ENCODE data around the gene TOGARAM2.

The TOGARAM2 gene

DNA sequence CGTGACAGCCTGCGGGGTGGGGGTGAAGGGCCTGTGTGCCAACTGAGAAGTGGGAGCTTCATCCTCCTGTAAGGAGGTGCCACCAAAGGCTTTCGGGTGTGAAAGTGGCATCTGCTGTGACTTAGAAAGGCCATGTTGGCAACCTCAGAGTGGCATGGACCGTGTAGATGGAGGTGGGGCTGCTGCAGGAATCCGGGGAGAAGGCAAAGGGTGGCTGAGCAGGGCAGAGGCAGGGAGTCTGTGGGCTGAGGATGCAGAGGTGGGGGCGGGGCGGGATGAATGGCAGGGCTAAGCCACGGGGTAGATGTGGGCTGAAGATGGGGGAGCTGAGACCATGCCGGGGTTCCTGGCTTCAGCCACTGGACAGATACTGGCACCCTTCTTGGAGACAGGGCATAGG is 28.2 kb downstream of the TOGARAM2 start:
- Histone ChIP-seq H3K4me3 (no peak overlapping the region), H3K9ac (ENCODE audit: insufficient read length) (no peak overlapping the region), H3K27ac (no peak overlapping the region), H3K9me3 (ENCODE audit: low read depth, low read length) (no peaks in the 10 kb centered on the region), H3K36me3 (ENCODE audit: insufficient read depth, low read length) (no peaks in the 10 kb centered on the region)
- TF ChIP-seq POLR2AphosphoS5 (IDR thresholded peaks at IDR 0.05; ENCODE audit: borderline replicate concordance, low read depth, low read length) (no peak), EZH2 (IDR thresholded peaks at IDR 0.05) (no peak), FOXP2 (optimal IDR thresholded peaks at IDR 0.05; ENCODE audit: control extremely low read depth, extremely low read length, insufficient read depth) (no peak)
- DNase-seq (ENCODE audit: low read depth, low spot score) = no peak

DNA sequence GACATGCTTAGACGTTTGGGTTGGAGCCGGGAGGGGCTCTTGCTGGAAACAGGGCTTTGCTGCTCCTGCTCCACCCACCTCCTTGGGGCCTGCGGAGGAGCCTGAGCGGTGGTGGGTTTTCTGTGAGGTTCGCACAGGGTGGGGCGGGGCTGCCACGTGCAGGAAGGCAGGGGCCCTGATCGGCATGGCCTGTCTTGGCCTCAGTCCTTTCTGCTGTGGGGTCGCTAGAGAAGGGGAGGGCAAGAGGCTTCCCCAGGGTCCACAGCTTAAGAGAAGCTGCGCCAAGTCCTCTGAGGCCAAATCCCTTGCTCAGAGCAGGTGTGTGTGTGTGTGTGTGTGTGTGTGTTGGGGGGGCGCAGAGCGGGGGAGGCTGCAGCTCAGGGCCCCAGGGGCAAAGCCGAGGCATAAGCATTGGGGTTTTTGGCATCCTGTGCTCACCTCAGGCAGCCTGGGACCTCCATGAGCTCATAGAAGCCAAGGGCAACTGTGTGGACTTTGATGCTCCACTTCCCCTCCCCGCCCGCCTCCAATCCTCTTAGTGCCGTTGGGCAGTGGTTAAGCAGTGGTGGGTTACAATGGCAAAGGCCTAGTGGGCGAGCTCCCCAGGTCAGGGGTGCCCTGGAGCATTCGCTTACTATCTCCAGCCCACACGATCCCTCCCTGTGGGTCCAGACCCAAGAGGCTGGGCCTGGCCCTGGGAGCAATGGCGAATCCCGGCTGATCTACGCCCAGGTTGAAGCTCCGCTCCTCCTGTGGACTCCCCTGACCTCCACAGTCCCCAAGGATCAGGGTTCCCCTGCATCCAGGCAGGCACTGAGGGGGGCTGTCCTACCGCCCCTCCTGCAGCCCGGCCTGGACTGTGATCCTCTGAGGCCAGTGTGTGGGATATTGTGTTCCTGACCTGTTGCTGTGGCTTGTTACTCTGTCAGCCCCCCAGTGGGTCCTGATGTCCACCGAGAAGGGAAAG is 28.9 kb downstream of the TOGARAM2 start:
- Histone ChIP-seq H3K36me3 (ENCODE audit: insufficient read depth, low read length) (no peaks in the 10 kb centered on the region), H3K4me3 (no peak overlapping the region), H3K9me3 (ENCODE audit: low read depth, low read length) (no peaks in the 10 kb centered on the region), H3K27ac (no peak overlapping the region), H3K9ac (ENCODE audit: insufficient read length) (no peak overlapping the region)
- TF ChIP-seq EZH2 (IDR thresholded peaks at IDR 0.05) (no peak), FOXP2 (optimal IDR thresholded peaks at IDR 0.05; ENCODE audit: control extremely low read depth, extremely low read length, insufficient read depth) (no peak), POLR2AphosphoS5 (IDR thresholded peaks at IDR 0.05; ENCODE audit: borderline replicate concordance, low read depth, low read length) (no peak)
- no peak for DNase-seq (ENCODE audit: low read depth, low spot score)

DNA sequence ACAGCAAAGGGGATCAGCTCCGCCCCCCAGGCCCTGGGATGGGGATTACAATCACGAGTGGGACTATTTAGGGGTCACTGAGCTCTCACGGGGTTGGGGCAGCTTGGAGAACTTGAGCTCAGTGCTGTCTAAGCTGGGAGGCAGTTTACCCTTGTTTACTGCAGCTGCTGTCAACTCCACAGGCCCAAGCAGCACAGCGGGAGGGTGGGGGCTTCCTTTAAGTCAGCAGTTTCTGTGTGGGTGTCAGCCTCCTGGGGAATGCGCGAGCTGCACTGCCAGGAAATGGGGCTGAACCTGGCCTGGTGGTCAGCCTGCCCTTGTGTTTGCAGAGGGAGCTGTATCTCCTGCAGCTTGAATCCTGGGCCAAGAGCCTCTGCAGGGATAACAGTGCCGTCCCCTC is 29.8 kb downstream of the TOGARAM2 start:
- no peak for DNase-seq (ENCODE audit: low read depth, low spot score)
- Histone ChIP-seq H3K9ac (ENCODE audit: insufficient read length) (no peak overlapping the region), H3K4me3 (no peak overlapping the region), H3K27ac (no peak overlapping the region), H3K9me3 (ENCODE audit: low read depth, low read length) (no peaks in the 10 kb centered on the region), H3K36me3 (ENCODE audit: insufficient read depth, low read length) (no peaks in the 10 kb centered on the region)
- TF ChIP-seq EZH2 (IDR thresholded peaks at IDR 0.05) = no peak
- no peak for TF ChIP-seq POLR2AphosphoS5 (IDR thresholded peaks at IDR 0.05; ENCODE audit: borderline replicate concordance, low read depth, low read length)
- peak; percentile 15 for TF ChIP-seq FOXP2 (optimal IDR thresholded peaks at IDR 0.05; ENCODE audit: control extremely low read depth, extremely low read length, insufficient read depth)

DNA sequence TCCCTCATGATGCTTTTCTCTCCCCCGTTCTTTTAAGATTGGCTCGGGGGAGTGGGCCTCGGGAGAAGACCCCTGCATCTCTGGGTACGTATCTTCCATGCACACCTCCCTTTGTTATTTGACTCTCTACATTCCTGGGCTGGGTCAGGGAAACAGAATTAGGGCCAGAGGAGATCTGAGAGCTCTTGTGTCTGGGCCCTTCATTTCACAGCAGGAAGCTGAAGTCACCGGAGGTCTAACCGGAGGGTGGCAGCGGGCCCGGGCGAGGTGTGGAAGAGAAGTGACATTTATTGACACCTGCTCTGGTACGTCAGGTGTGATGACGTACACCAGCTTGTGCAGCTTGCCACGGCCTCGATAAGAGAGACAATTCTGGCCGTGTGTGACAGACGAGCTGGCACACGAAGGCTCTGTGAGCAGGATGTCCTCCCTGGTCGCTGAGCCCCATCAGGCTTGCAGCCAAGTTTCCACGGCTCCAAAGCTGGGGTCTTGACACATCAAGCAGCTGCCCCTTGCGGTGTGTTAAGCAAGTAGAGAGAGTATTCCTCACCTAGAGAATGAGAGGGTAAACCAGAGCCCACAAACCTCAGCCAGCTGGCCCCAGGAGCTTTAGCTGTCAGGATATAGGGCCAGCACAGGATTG is 30.4 kb downstream of the TOGARAM2 start:
- no peak overlapping the region for H3K4me3 ChIP-seq
- no peaks in the 10 kb centered on the region for H3K9me3 ChIP-seq (ENCODE audit: low read depth, low read length)
- no peaks in the 10 kb centered on the region for H3K36me3 ChIP-seq (ENCODE audit: insufficient read depth, low read length)
- no peak overlapping the region for H3K27ac ChIP-seq
- no peak for DNase-seq (ENCODE audit: low read depth, low spot score)
- H3K9ac ChIP-seq (ENCODE audit: insufficient read length) = no peak overlapping the region
- no peak for TF ChIP-seq POLR2AphosphoS5 (IDR thresholded peaks at IDR 0.05; ENCODE audit: borderline replicate concordance, low read depth, low read length)
- TF ChIP-seq EZH2 (IDR thresholded peaks at IDR 0.05) = no peak
- TF ChIP-seq FOXP2 (optimal IDR thresholded peaks at IDR 0.05; ENCODE audit: control extremely low read depth, extremely low read length, insufficient read depth) = no peak

DNA sequence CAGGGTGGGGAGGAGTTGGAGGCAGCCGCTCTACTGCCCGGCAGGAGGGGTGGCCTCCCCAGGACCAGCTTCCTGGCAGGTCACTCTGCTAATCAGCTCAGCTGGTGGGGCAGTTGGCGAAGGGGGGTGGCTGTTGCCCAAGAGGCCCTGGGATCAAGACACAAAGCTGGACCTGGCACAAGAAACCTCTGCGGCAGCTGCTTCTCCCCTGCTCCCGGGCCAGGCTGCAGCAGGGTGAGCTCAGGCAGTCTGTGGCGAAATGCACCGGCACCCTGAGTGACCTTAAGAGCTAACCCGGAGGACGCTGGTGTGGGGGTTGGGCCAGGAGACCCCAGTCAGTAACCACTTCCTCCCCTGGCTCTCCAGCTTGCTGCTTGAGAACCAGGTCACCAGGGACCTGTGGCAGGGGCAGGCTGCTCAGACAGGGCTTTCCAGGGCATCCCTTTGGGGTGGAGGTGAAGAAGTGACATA is 31.1 kb downstream of the TOGARAM2 start:
- no peaks in the 10 kb centered on the region for H3K9me3 ChIP-seq (ENCODE audit: low read depth, low read length)
- H3K27ac ChIP-seq = no peak overlapping the region
- no peak for DNase-seq (ENCODE audit: low read depth, low spot score)
- H3K9ac ChIP-seq (ENCODE audit: insufficient read length) = no peak overlapping the region
- H3K36me3 ChIP-seq (ENCODE audit: insufficient read depth, low read length) = no peaks in the 10 kb centered on the region
- TF ChIP-seq POLR2AphosphoS5 (IDR thresholded peaks at IDR 0.05; ENCODE audit: borderline replicate concordance, low read depth, low read length) (no peak), EZH2 (IDR thresholded peaks at IDR 0.05) (no peak), FOXP2 (optimal IDR thresholded peaks at IDR 0.05; ENCODE audit: control extremely low read depth, extremely low read length, insufficient read depth) (no peak)
- H3K4me3 ChIP-seq = no peak overlapping the region

DNA sequence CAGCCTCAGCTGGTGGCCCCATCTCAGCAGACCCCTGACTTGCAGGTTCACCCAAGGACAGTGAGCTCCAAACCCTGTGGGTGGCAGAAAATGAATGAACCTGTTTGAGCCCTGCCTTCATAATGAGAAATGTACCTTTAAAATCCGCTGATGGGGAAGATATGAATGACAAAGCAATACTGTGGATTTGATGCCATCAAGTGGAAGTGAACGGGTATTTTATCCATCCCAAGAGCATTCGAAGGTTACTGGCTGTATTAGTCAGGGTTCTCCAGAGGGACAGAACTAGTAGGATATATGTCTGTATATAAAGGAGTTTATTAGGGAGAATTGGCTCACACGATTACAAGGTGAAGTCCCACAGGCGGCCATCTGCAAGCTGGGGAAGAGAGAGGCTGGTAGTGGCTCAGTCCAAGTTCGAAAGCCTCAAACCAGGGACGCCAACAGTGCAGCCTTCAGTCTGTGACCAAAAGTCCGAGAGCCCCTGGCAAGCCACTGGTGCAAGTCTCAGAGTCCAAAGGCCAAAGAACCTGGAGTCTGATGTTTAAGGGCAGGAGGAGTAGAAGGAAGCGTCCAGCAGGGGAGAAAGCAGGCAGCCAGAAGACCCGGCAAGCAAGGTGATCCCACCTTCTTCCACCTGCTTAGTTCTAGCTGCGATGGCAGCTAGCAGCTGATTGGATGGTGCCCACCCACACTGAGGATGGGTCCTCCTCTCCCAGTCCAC is 32.1 kb downstream of the TOGARAM2 start:
- no peak overlapping the region for H3K4me3 ChIP-seq
- no peak for DNase-seq (ENCODE audit: low read depth, low spot score)
- H3K9ac ChIP-seq (ENCODE audit: insufficient read length) = no peak overlapping the region
- H3K27ac ChIP-seq = no peak overlapping the region
- no peaks in the 10 kb centered on the region for H3K36me3 ChIP-seq (ENCODE audit: insufficient read depth, low read length)
- H3K9me3 ChIP-seq (ENCODE audit: low read depth, low read length) = no peaks in the 10 kb centered on the region
- TF ChIP-seq POLR2AphosphoS5 (IDR thresholded peaks at IDR 0.05; ENCODE audit: borderline replicate concordance, low read depth, low read length) (no peak), FOXP2 (optimal IDR thresholded peaks at IDR 0.05; ENCODE audit: control extremely low read depth, extremely low read length, insufficient read depth) (no peak), EZH2 (IDR thresholded peaks at IDR 0.05) (no peak)

DNA sequence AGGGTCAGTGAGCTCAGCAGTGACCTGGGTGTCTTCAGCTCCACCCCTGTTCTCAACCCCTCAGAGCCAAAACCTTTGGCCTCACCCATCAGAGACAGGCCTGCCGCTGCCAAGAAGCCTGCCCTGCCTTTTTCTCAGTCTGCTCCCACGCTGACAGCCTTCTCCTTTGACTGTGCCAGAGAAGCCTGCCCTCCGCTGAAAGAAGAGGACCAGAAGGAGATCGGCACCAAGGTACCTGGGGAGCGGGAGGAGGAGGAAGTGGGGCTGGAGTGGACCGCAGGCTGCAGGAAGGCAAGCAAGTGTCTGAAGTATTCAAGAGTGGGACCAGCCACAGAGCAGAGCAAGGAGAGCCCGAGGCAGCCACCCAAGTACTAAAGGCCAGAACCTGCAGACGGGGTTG is 33.2 kb downstream of the TOGARAM2 start:
- H3K36me3 ChIP-seq (ENCODE audit: insufficient read depth, low read length) = no peaks in the 10 kb centered on the region
- no peak overlapping the region for H3K9ac ChIP-seq (ENCODE audit: insufficient read length)
- no peak for DNase-seq (ENCODE audit: low read depth, low spot score)
- TF ChIP-seq POLR2AphosphoS5 (IDR thresholded peaks at IDR 0.05; ENCODE audit: borderline replicate concordance, low read depth, low read length) (no peak), FOXP2 (optimal IDR thresholded peaks at IDR 0.05; ENCODE audit: control extremely low read depth, extremely low read length, insufficient read depth) (no peak), EZH2 (IDR thresholded peaks at IDR 0.05) (no peak)
- no peak overlapping the region for H3K4me3 ChIP-seq
- no peaks in the 10 kb centered on the region for H3K9me3 ChIP-seq (ENCODE audit: low read depth, low read length)
- no peak overlapping the region for H3K27ac ChIP-seq

All from SK-N-MC (cell line).